AG04449 (cell line): ENCODE results near the gene TARDBP.
"Not testable (repeated sequence)": the region's sequence is repeated elsewhere in the genome, so short reads cannot be mapped to it uniquely, and the experiment has no call there.

ENCODE experiments used
- CTCF ChIA-PET: fragments of 350-600 bp; formaldehyde crosslinking; extraction: SDS; loops from one replicate; lab custom pipeline; 2021; ENCODE audit warnings: antibody characterized with exemption; lab: Yijun Ruan, JAX
- POLR2A ChIA-PET: fragments of 400-600, 350-600 bp; formaldehyde crosslinking; extraction: SDS; loops from one replicate; lab custom pipeline; 2020; ENCODE audit warnings: antibody characterized with exemption, inconsistent platforms; lab: Yijun Ruan, JAX
- DNase-seq: peaks from one replicate; pipeline ENCODE4 v3.0.0-alpha.2; 2010; ENCODE audit warnings: low read depth, low spot score
- H3K4me3 ChIP-seq: 2 replicates; pipeline ENCODE4 v1.5.1; 2011; ENCODE audit warnings: low read depth, mild to moderate bottlenecking, control low read depth, low read length
- TF ChIP-seq, protein P1 (sequence below): IDR thresholded peaks from one replicate; pipeline ENCODE4 v1.5.1; 2011; ENCODE audit warnings: mild to moderate bottlenecking, moderate library complexity, low read length, control low read depth, inconsistent platforms; ENCODE audit not compliant: insufficient read depth; ENCODE audit errors: missing control alignments

The TARDBP gene

DNA sequence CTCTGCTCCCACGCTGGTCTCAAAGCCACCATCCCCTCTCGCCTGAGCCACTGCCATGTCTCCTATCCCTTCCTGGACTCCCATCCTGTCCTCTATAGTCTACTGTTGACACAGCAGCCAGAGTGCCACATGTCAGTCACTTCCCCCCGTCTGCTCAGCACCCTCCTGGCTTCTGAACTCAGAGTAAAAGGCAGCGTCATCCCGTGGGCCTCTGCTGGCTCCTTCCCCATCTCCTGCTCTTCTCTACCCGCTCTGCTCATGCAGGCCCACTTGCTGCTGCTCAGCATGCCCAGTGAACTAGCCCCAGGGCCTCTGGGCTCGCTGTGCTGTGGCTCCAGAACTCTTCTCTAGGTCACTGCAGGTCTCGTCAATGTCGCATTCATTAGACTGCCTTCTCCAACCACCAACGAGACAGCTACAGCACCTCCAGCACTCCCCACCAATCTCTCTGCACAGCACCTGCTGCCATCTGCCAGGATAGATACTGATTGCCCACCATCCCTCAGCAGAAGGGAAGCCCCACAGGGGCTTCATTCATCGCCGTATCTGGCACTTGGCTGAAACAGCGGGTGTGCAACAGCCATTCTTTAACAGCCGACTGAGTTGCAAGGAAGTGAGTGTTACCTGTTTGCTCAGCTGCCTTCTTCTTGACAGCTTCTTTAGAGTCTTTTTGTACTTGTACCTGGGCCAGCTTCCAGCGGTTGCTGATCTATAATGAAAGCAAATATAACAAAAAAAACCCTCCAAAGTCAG lies 59.2 kb downstream of the TARDBP start:
- POLR2A ChIA-PET, result no interaction called here
- H3K4me3 ChIP-seq, result no peak overlapping the region
- DNase-seq, result no peak
- CTCF ChIA-PET, result interaction anchor here (1.1 to 2.8 kb wide), 2 partner anchors 11 to 34 kb away, joined by 3 to 12 read pairs; no protein-coding TSS in a partner anchor
- TF ChIP-seq, protein P1, sequence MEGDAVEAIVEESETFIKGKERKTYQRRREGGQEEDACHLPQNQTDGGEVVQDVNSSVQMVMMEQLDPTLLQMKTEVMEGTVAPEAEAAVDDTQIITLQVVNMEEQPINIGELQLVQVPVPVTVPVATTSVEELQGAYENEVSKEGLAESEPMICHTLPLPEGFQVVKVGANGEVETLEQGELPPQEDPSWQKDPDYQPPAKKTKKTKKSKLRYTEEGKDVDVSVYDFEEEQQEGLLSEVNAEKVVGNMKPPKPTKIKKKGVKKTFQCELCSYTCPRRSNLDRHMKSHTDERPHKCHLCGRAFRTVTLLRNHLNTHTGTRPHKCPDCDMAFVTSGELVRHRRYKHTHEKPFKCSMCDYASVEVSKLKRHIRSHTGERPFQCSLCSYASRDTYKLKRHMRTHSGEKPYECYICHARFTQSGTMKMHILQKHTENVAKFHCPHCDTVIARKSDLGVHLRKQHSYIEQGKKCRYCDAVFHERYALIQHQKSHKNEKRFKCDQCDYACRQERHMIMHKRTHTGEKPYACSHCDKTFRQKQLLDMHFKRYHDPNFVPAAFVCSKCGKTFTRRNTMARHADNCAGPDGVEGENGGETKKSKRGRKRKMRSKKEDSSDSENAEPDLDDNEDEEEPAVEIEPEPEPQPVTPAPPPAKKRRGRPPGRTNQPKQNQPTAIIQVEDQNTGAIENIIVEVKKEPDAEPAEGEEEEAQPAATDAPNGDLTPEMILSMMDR, result no peak

DNA sequence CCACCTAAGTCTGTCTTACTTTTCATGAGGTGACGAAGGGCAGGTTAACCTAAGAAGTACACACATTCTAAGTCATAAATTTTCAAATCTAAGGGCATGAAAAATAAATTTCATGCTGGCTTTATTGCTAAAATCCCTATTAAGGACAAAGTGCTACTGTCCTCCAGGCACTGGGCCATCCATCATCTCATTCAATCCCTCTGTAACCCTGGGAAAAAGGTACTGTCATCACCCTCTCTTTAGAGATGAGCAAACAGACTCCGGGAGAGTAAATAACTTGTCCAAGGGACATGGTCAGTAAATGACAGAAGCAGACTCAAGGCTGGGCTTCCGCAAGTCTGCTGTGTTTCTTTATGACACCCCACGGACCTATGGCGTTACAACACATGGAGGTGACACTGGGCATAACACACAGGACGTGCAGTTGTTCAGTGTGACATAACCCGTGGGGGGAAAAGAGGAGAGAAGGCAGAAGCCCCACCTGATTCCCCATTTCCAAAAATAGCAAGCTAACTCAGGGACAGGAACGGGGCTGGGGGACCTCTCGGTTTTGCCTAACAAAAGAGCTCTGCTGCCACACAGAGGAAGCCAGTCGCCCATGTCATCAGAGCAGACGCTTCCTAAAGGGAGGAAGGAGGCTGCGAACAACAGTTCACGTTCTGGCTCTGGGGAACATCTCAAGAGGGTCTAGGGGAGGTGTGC lies 59.9 kb downstream of the TARDBP start:
- no peak for DNase-seq
- no peak overlapping the region for H3K4me3 ChIP-seq
- CTCF ChIA-PET, result interaction anchor here (1.5 kb wide), 1 partner anchor 35 kb away, joined by 4 read pairs; no protein-coding TSS in a partner anchor
- TF ChIP-seq, protein P1, result no peak
- POLR2A ChIA-PET, result no interaction called here

DNA sequence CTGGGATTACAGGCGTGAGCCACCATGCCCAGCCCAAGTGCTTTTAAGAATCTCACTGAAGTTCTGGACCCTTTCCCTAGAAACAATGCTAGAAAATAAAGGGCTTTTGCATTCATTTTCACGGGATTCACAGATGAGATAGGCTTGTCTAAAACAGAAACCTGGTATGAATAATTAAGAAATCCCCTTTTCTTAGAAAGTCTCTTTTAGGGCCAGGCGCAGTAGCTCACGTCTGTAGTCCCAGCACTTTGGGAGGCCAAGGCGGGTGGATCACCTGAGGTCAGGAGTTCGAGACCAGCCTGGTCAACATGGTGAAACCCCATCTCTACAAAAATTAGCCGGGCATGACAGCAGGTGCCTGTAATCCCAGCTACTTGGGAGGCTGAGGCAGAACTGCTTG lies 60.9 kb downstream of the TARDBP start:
- CTCF ChIA-PET, result interaction anchor here (1.5 kb wide), 1 partner anchor 36 kb away, joined by 4 read pairs; no protein-coding TSS in a partner anchor
- H3K4me3 ChIP-seq, DNase-seq, POLR2A ChIA-PET: not testable (repeated sequence)
